Osteoblast (primary cell): ENCODE results near the gene LRP1B. TPM values are rescaled to one million over a fixed set of nuclear protein-coding genes. Genes with fewer than 3 reads are reported as not detected.

Experiments used
- DNase-seq: peaks from one replicate; pipeline ENCODE4 v3.0.0; 2011; ENCODE audit warnings: low spot score, mixed read lengths; ENCODE audit not compliant: insufficient read length; ENCODE audit errors: missing footprints
- H2AFZ ChIP-seq: 2 replicates; pipeline ENCODE4 v1.6.0; 2011; ENCODE audit warnings: mild to moderate bottlenecking, low read length
- H3K27ac ChIP-seq: 2 replicates; pipeline ENCODE4 v1.5.1; 2011; ENCODE audit warnings: mild to moderate bottlenecking, low read depth, low read length, moderate library complexity
- H3K27me3 ChIP-seq: 2 replicates; pipeline ENCODE4 v1.6.0; 2012; ENCODE audit warnings: mild to moderate bottlenecking, control low read depth, inconsistent platforms, low read length, moderate library complexity; ENCODE audit not compliant: insufficient read depth
- H3K36me3 ChIP-seq: 2 replicates; pipeline ENCODE4 v1.5.1; 2011; ENCODE audit warnings: mild to moderate bottlenecking, low read length, control low read depth, moderate library complexity; ENCODE audit not compliant: insufficient read depth
- H3K4me1 ChIP-seq: 2 replicates; pipeline ENCODE4 v1.5.1; 2011; ENCODE audit warnings: mild to moderate bottlenecking, low read length, control low read depth, moderate library complexity; ENCODE audit not compliant: insufficient read depth
- H3K4me2 ChIP-seq: 2 replicates; pipeline ENCODE4 v1.6.0; 2011; ENCODE audit warnings: mild to moderate bottlenecking, low read length; ENCODE audit not compliant: insufficient read depth
- H3K4me3 ChIP-seq: fragments of 200-600 bp; sonication (generic); 3 replicates; pipeline ENCODE4 v1.5.1; 2012; ENCODE audit warnings: mild to moderate bottlenecking, low read length, inconsistent platforms; ENCODE audit not compliant: insufficient read depth
- H3K79me2 ChIP-seq: 2 replicates; pipeline ENCODE4 v1.6.0; 2012; ENCODE audit warnings: mild to moderate bottlenecking, low read length, control low read depth, inconsistent platforms; ENCODE audit not compliant: insufficient read depth
- H3K9me3 ChIP-seq: 2 replicates; pipeline ENCODE4 v1.5.1; 2011; ENCODE audit warnings: low read depth, low read length, control low read depth
- H4K20me1 ChIP-seq: 2 replicates; pipeline ENCODE4 v1.6.0; 2012; ENCODE audit warnings: mild to moderate bottlenecking, low read length, control low read depth; ENCODE audit not compliant: insufficient read depth
- CTCF ChIP-seq: IDR thresholded peaks from 2 replicates; pipeline ENCODE4 v1.5.1; 2011; ENCODE audit warnings: mild to moderate bottlenecking, low read depth, low read length, moderate library complexity; ENCODE audit errors: extremely low read depth
- small RNA-seq: library from RNA; depleted of rRNA; stranded (forward); fragments of <200 nt; gene quantifications from one replicate; pipeline ENCODE3, GENCODE V24; 2012
- total RNA-seq: library from RNA; depleted of rRNA; stranded (reverse); fragments of >200 nt; gene quantifications from 2 replicates; pipeline ENCODE4 v1.2.3, GENCODE V29; 2012

Gene LRP1B
- total RNA-seq, 1 donor: not detected

- no peaks in the 10 kb centered on the region for H3K36me3 ChIP-seq
- H3K4me3 ChIP-seq: no peak overlapping the region
- H3K4me2 ChIP-seq: no peak overlapping the region
- H3K27ac ChIP-seq: no peak overlapping the region
- TF ChIP-seq CTCF: no peak
- H3K27me3 ChIP-seq: no peaks in the 10 kb centered on the region
- no peaks in the 10 kb centered on the region for H3K4me1 ChIP-seq
- H4K20me1 ChIP-seq: no peaks in the 10 kb centered on the region
- no peak overlapping the region for H2AFZ ChIP-seq
- no peaks in the 10 kb centered on the region for H3K9me3 ChIP-seq
- DNase-seq: no peak
- no peaks in the 10 kb centered on the region for H3K79me2 ChIP-seq
Observed at GRCh38 chr2:140185076-140185475, 1945.7 kb downstream of the LRP1B start.

GRCh38 chr2:140183056-140183765, 1947.6 kb downstream of the LRP1B start:
- H3K4me3 ChIP-seq: no peak overlapping the region
- H2AFZ ChIP-seq: no peak overlapping the region
- no peak for DNase-seq
- no peaks in the 10 kb centered on the region for H3K9me3 ChIP-seq
- no peaks in the 10 kb centered on the region for H3K4me1 ChIP-seq
- TF ChIP-seq CTCF: no peak
- H3K4me2 ChIP-seq: no peak overlapping the region
- no peak overlapping the region for H3K27ac ChIP-seq
- no peaks in the 10 kb centered on the region for H3K79me2 ChIP-seq
- H4K20me1 ChIP-seq: no peaks in the 10 kb centered on the region
- H3K36me3 ChIP-seq: no peaks in the 10 kb centered on the region
- no peaks in the 10 kb centered on the region for H3K27me3 ChIP-seq

Small RNA genes lying within 50 kb of the gene (small RNA-seq; reads per million reads assigned to genes)
- not detected for gene AC068287.1
- gene MTCO1P44: not detected
- gene RF00019: not detected
- gene RF02271: not detected
- not detected for gene RNU6-904P
